Right atrium auricular region (tissue), 2 donors: ENCODE results near the gene KIF6. TPM values are rescaled to one million over a fixed set of nuclear protein-coding genes. Genes with fewer than 3 reads are reported as not detected.

Experiments
- DNase-seq: peaks from one replicate; pipeline ENCODE4 v3.0.0-alpha.2; 2019; ENCODE audit warnings: low spot score
- H3K27ac ChIP-seq, 2 donors: fragments of 200-600 bp; sonication (generic); 1 replicate in 1 of 2; 2 replicates in 1 of 2; pipeline ENCODE4 v1.5.1; 2016 to 2019
- H3K27me3 ChIP-seq, 2 donors: fragments of 200-600 bp; sonication (generic); one replicate each; pipeline versions ENCODE4 v1.5.1 to v1.6.0; 2017 to 2019
- H3K36me3 ChIP-seq: fragments of 200-600 bp; sonication (generic); one replicate; pipeline ENCODE4 v1.5.1; 2016
- H3K4me1 ChIP-seq, 2 donors: fragments of 200-600 bp; sonication (generic); one replicate each; pipeline versions ENCODE4 v1.5.1 to v1.6.0; 2017 to 2019
- H3K4me3 ChIP-seq, 2 donors: fragments of 200-600 bp; sonication (generic); 1 replicate in 1 of 2; 2 replicates in 1 of 2; pipeline ENCODE4 v1.5.1; 2017 to 2019; ENCODE audit warnings: mild to moderate bottlenecking in 1 of 2, moderate library complexity in 1 of 2
- H3K9me3 ChIP-seq, 2 donors: fragments of 200-600 bp; sonication (generic); one replicate each; pipeline ENCODE4 v1.5.1; 2019
- CTCF ChIP-seq, 2 donors: fragments of 200-600 bp; sonication (generic); IDR thresholded peaks; one replicate each; pipeline ENCODE4 v1.5.1; 2019; ENCODE audit warnings: antibody characterized with exemption in 2 of 2
- total RNA-seq, 2 donors: library from RNA; depleted of rRNA; stranded (reverse); fragments of >200 nt; gene quantifications; one replicate each; pipeline ENCODE4 v1.1.0, GENCODE V29; 2016

KIF6 gene
- total RNA-seq, 2 donors from 2014 or later = not detected

GRCh38 chr6:39546731-39547130 is 178.5 kb downstream of the KIF6 start:
- no peak for TF ChIP-seq CTCF (IDR thresholded peaks at IDR 0.05)
- no peak overlapping the region for H3K27ac ChIP-seq
- H3K4me3 ChIP-seq = no peak overlapping the region
- DNase-seq = no peak
- no peaks in the 10 kb centered on the region for H3K36me3 ChIP-seq
- peaks cover 0 to 4% of the 10 kb centered on the region in 2 donors for H3K4me1 ChIP-seq
- H3K27me3 ChIP-seq = no peaks in the 10 kb centered on the region
- H3K9me3 ChIP-seq = no peaks in the 10 kb centered on the region

GRCh38 chr6:39543950-39544349 is 181.3 kb downstream of the KIF6 start:
- Histone ChIP-seq H3K27me3 (no peaks in the 10 kb centered on the region), H3K27ac (no peak overlapping the region), H3K36me3 (no peaks in the 10 kb centered on the region), H3K4me1 (no peaks in the 10 kb centered on the region), H3K4me3 (no peak overlapping the region), H3K9me3 (no peaks in the 10 kb centered on the region)
- no peak for DNase-seq
- TF ChIP-seq CTCF (IDR thresholded peaks at IDR 0.05) = no peak

GRCh38 chr6:39543095-39543494 is 182.1 kb downstream of the KIF6 start:
- Histone ChIP-seq H3K4me3 (no peak overlapping the region), H3K36me3 (no peaks in the 10 kb centered on the region), H3K4me1 (no peaks in the 10 kb centered on the region), H3K27me3 (no peaks in the 10 kb centered on the region), H3K27ac (no peak overlapping the region), H3K9me3 (no peaks in the 10 kb centered on the region)
- TF ChIP-seq CTCF (IDR thresholded peaks at IDR 0.05) = no peak
- no peak for DNase-seq

- H3K9me3 ChIP-seq = no peaks in the 10 kb centered on the region
- H3K4me1 ChIP-seq = no peaks in the 10 kb centered on the region
- H3K4me3 ChIP-seq = no peak overlapping the region
- H3K36me3 ChIP-seq = no peaks in the 10 kb centered on the region
- H3K27ac ChIP-seq = no peak overlapping the region
- TF ChIP-seq CTCF (IDR thresholded peaks at IDR 0.05) = no peak
- no peaks in the 10 kb centered on the region for H3K27me3 ChIP-seq
- no peak for DNase-seq
Observed at GRCh38 chr6:39540454-39540853, 184.8 kb downstream of the KIF6 start.

GRCh38 chr6:39530201-39530759 is 194.9 kb downstream of the KIF6 start:
- TF ChIP-seq CTCF (IDR thresholded peaks at IDR 0.05) = no peak
- Histone ChIP-seq H3K36me3 (no peaks in the 10 kb centered on the region), H3K4me3 (no peak overlapping the region), H3K27me3 (no peaks in the 10 kb centered on the region), H3K4me1 (no peaks in the 10 kb centered on the region), H3K9me3 (no peaks in the 10 kb centered on the region), H3K27ac (no peak overlapping the region)
- DNase-seq = no peak
